Measurements from ENCODE around the gene SFXN5.
"Not testable (repeated sequence)": the region's sequence is repeated elsewhere in the genome, so short reads cannot be mapped to it uniquely, and the experiment has no call there.

Gene SFXN5

GRCh38 chr2:73078457-73079411, 7.2 kb upstream of the SFXN5 start:
- DNase-seq, result no peak

- DNase-seq, result no peak
These were observed 5.9 kb upstream of the SFXN5 start for GRCh38 chr2:73077424-73077795.

GRCh38 chr2:73076701-73077423, 5.3 kb upstream of the SFXN5 start:
- no peak for DNase-seq

- no peak for DNase-seq
These were observed 4.2 kb upstream of the SFXN5 start for GRCh38 chr2:73075477-73076373.

GRCh38 chr2:73074110-73075069, 2.9 kb upstream of the SFXN5 start:
- no peak for DNase-seq

GRCh38 chr2:73072416-73072815, 904 bp upstream of the SFXN5 start:
- DNase-seq, result no peak

GRCh38 chr2:73072129-73072395, 550 bp upstream of the SFXN5 start:
- DNase-seq, result no peak

GRCh38 chr2:73070643-73071359, 711 bp downstream of the SFXN5 start:
- DNase-seq, result peak in 1 of 2 donors; percentile 20

GRCh38 chr2:73069855-73070642, 1.5 kb downstream of the SFXN5 start:
- DNase-seq, result peak in 1 of 2 donors; percentile 20

GRCh38 chr2:73069041-73069854, 2.3 kb downstream of the SFXN5 start:
- no peak for DNase-seq

- no peak for DNase-seq
These were observed 3.4 kb downstream of the SFXN5 start for GRCh38 chr2:73068147-73068546.

- no peak for DNase-seq
These were observed 4.5 kb downstream of the SFXN5 start for GRCh38 chr2:73067043-73067442.

GRCh38 chr2:73065070-73065469, 6.4 kb downstream of the SFXN5 start:
- not testable (repeated sequence) for DNase-seq

GRCh38 chr2:73063909-73064875, 7.3 kb downstream of the SFXN5 start:
- DNase-seq, result no peak

- no peak for DNase-seq
These were observed 8.0 kb downstream of the SFXN5 start for GRCh38 chr2:73063472-73063871.

GRCh38 chr2:73059106-73059505, 12.4 kb downstream of the SFXN5 start:
- DNase-seq, result no peak

GRCh38 chr2:73054980-73055379, 16.5 kb downstream of the SFXN5 start:
- no peak for DNase-seq
